ENCODE results near the gene UNCX.
"Not testable (repeated sequence)": the region's sequence is repeated elsewhere in the genome, so short reads cannot be mapped to it uniquely, and the experiment has no call there.

UNCX gene

GRCh38 chr7:1278543-1278942, 45.9 kb downstream of the UNCX start:
- DNase-seq (ENCODE audit: low spot score), result no peak

- no peak for DNase-seq (ENCODE audit: low spot score)
These were observed 46.4 kb downstream of the UNCX start for GRCh38 chr7:1279041-1279440.

- not testable (repeated sequence) for DNase-seq (ENCODE audit: low spot score)
These were observed 47.2 kb downstream of the UNCX start for GRCh38 chr7:1279895-1280294.

GRCh38 chr7:1281068-1281467, 48.4 kb downstream of the UNCX start:
- no peak for DNase-seq (ENCODE audit: low spot score)

GRCh38 chr7:1282679-1283078, 50.0 kb downstream of the UNCX start:
- DNase-seq (ENCODE audit: low spot score), result no peak

GRCh38 chr7:1283337-1283736, 50.7 kb downstream of the UNCX start:
- no peak for DNase-seq (ENCODE audit: low spot score)

GRCh38 chr7:1283941-1284742, 51.5 kb downstream of the UNCX start:
- DNase-seq (ENCODE audit: low spot score), result no peak

- DNase-seq (ENCODE audit: low spot score), result no peak
These were observed 52.2 kb downstream of the UNCX start for GRCh38 chr7:1284743-1285458.

- no peak for DNase-seq (ENCODE audit: low spot score)
These were observed 53.1 kb downstream of the UNCX start for GRCh38 chr7:1285556-1286301.

Measured in iPS-NIHi11 (cell line).